Muscle of leg (tissue), 16 donors: ENCODE data around the gene PLEKHB2. TPM values are rescaled to one million over a fixed set of nuclear protein-coding genes. Genes with fewer than 3 reads are reported as not detected.

Experiments used
- DNase-seq: peaks from one replicate; pipeline ENCODE4 v3.0.0; 2013
- H3K27ac ChIP-seq: one replicate; pipeline ENCODE4 v1.5.1; 2013; ENCODE audit warnings: mild to moderate bottlenecking, low read length, control low read depth
- H3K27me3 ChIP-seq: one replicate; pipeline ENCODE4 v1.6.1; 2013; ENCODE audit warnings: low read length; ENCODE audit not compliant: control insufficient read depth, insufficient read depth
- H3K36me3 ChIP-seq: one replicate; pipeline ENCODE4 v1.6.1; 2013; ENCODE audit warnings: low read length; ENCODE audit not compliant: control insufficient read depth, insufficient read depth
- H3K4me1 ChIP-seq: one replicate; pipeline ENCODE4 v1.6.1; 2013; ENCODE audit warnings: low read length; ENCODE audit not compliant: control insufficient read depth, insufficient read depth
- H3K4me3 ChIP-seq: one replicate; pipeline ENCODE4 v1.5.1; 2013; ENCODE audit warnings: low read length, control low read depth
- H3K9me3 ChIP-seq: replicated peaks from 2 replicates; pipeline ENCODE4 v1.6.1; 2013; ENCODE audit warnings: low read depth, low read length; ENCODE audit not compliant: control insufficient read depth
- WGBS: methylation state at CpG from one replicate; pipeline ENCODE4 v1.1.5; 2013; ENCODE audit warnings: missing lambda C conversion rate; ENCODE audit not compliant: insufficient coverage; 5-methylcytosine and 5-hydroxymethylcytosine counted together
- long read RNA-seq, 11 donors: transcript quantifications; one replicate each; lab custom pipeline, GENCODE V29; 2026
- polyA plus RNA-seq, 8 donors: library from polyadenylated mRNA; unstranded; fragments of 120-200 nt; gene quantifications; one replicate each; pipeline versions ENCODE4 v1.2.1 to v1.2.3, GENCODE V29; 2013; ENCODE audit warnings: inconsistent platforms in 1 of 8, low replicate concordance in 1 of 8; ENCODE audit not compliant: insufficient read length in 8 of 8, insufficient read depth in 1 of 8
- total RNA-seq: library from RNA; stranded (reverse); fragments of 120-200 nt; gene quantifications from one replicate; pipeline ENCODE4 v1.2.4, GENCODE V29; 2013

The PLEKHB2 gene, protein sequence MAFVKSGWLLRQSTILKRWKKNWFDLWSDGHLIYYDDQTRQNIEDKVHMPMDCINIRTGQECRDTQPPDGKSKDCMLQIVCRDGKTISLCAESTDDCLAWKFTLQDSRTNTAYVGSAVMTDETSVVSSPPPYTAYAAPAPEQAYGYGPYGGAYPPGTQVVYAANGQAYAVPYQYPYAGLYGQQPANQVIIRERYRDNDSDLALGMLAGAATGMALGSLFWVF
- 22.3 TPM for total RNA-seq
- 10 to 100 TPM; 21.9 to 27.8 (median 23.7) TPM for polyA plus RNA-seq
- long read RNA-seq, donor 1, full-length matches to known transcripts: 2 of 2 reads
- long read RNA-seq, donor 1, partial matches to known transcripts: 0 of 2 reads
- long read RNA-seq, donor 1, other reads (novel, unspliced or antisense): 0 of 2 reads
- long read RNA-seq, donor 2: 0 reads
- long read RNA-seq, donor 3, full-length matches to known transcripts: 5 of 10 reads
- long read RNA-seq, donor 3, partial matches to known transcripts: 0 of 10 reads
- long read RNA-seq, donor 3, other reads (novel, unspliced or antisense): 5 of 10 reads
- long read RNA-seq, donor 4, partial matches to known transcripts: 0 of 1 reads
- long read RNA-seq, donor 4, other reads (novel, unspliced or antisense): 0 of 1 reads
- long read RNA-seq, donor 5, full-length matches to known transcripts: 6 of 20 reads
- long read RNA-seq, donor 5, partial matches to known transcripts: 0 of 20 reads
- long read RNA-seq, donor 5, other reads (novel, unspliced or antisense): 14 of 20 reads
- long read RNA-seq, donor 6, full-length matches to known transcripts: 4 of 21 reads
- long read RNA-seq, donor 6, partial matches to known transcripts: 8 of 21 reads
- long read RNA-seq, donor 6, other reads (novel, unspliced or antisense): 9 of 21 reads
- long read RNA-seq, donor 7, full-length matches to known transcripts: 3 of 9 reads
- long read RNA-seq, donor 7, partial matches to known transcripts: 0 of 9 reads
- long read RNA-seq, donor 7, other reads (novel, unspliced or antisense): 6 of 9 reads
- long read RNA-seq, donor 8, partial matches to known transcripts: 0 of 5 reads
- long read RNA-seq, donor 8, other reads (novel, unspliced or antisense): 5 of 5 reads
- long read RNA-seq, donor 9, full-length matches to known transcripts: 2 of 7 reads
- long read RNA-seq, donor 9, partial matches to known transcripts: 0 of 7 reads
- long read RNA-seq, donor 9, other reads (novel, unspliced or antisense): 5 of 7 reads
- long read RNA-seq, donor 10, full-length matches to known transcripts: 5 of 12 reads
- long read RNA-seq, donor 10, partial matches to known transcripts: 0 of 12 reads
- long read RNA-seq, donor 10, other reads (novel, unspliced or antisense): 7 of 12 reads
- long read RNA-seq, donor 11, full-length matches to known transcripts: 1 of 1 reads
- long read RNA-seq, donor 11, partial matches to known transcripts: 0 of 1 reads
- long read RNA-seq, donor 11, other reads (novel, unspliced or antisense): 0 of 1 reads

DNA sequence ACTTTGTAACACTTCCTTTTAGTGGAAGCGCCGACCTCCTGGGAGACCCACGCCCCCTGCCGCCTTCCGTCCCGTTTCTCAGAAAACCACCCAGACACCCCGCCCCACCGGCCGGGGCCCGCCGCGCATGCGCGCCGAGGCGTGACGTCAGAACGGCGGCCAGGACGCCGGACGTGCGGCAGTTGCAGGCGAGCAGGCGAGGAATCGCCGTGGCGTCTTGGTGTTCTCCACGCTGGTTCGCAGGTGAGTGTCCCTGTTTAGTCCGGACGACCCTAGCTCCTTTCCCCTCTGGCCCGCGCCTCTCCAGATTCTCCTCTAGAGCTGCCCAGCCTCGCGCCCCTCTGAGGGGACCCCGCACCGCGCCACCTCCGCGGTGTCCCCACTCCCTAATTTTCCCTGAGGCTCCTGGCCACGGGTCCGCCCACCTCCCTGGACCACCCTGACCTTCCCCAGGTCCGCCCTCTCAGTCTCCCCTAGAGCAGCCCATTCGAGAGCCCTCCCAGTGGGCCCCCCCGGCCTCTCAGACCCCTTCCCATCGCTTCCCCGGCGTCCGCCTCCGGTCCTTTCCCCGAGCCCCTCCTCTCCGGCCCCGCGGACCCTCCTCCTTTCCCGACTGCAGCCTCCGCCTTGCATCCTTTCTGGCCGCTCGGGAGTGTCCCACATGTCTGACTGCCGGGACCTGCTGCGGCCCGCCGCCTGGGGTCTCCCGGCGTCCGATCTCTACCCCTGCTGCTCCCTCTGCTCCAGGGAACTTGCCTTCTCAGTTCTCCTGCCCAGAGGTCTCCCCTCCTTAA is at the start of gene PLEKHB2:
TSS of gene PLEKHB2 (plus strand) at position 181 of the 794 bp plus-strand sequence. CDS start 15,606 bp downstream, outside the sequence.
- Histone ChIP-seq H3K9me3 (no peaks in the 10 kb centered on the region), H3K4me1 (peaks cover 10% of the 10 kb centered on the region), H3K27me3 (no peaks in the 10 kb centered on the region), H3K36me3 (no peaks in the 10 kb centered on the region), H3K4me3 (peak within 1 kb of the TSS; percentile 99), H3K27ac (peak within 1 kb of the TSS; percentile 99)
- peak; percentile 97 for DNase-seq
- WGBS: 0% methylated on average over 66 of the region's 66 CpGs

GRCh38 chr2:131056204-131056931 is 48.8 kb upstream of the PLEKHB2 start:
- 64% methylated on average over 3 of the region's 5 CpGs for WGBS
- DNase-seq: peak; percentile 55
- Histone ChIP-seq H3K4me3 (no peak overlapping the region), H3K9me3 (no peaks in the 10 kb centered on the region), H3K36me3 (peaks cover 56% of the 10 kb centered on the region), H3K27me3 (no peaks in the 10 kb centered on the region), H3K27ac (no peak overlapping the region), H3K4me1 (peaks cover 20% of the 10 kb centered on the region)

DNA sequence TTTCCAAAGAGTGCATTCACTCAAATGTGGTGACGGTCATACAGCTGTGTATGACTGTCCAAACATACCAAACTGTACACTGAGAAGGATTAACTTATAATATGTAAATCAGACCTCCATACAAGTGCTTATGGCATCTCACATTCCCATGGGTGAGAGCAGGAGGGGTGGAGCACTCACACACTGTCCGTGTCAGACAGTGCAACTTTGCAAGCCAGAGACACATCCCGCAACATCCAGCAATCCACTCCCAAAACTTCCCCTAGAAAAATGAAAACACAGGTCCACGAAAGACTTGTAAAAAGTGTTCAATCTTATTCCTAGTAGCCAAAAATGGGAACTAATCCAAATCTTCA is 48.2 kb upstream of the PLEKHB2 start:
- no peak for DNase-seq
- Histone ChIP-seq H3K27me3 (no peaks in the 10 kb centered on the region), H3K4me1 (peaks cover 20% of the 10 kb centered on the region), H3K4me3 (no peak overlapping the region), H3K9me3 (no peaks in the 10 kb centered on the region), H3K27ac (no peak overlapping the region), H3K36me3 (peaks cover 51% of the 10 kb centered on the region)
- no CpG with 5 or more reads among the region's 4 CpGs for WGBS

DNA sequence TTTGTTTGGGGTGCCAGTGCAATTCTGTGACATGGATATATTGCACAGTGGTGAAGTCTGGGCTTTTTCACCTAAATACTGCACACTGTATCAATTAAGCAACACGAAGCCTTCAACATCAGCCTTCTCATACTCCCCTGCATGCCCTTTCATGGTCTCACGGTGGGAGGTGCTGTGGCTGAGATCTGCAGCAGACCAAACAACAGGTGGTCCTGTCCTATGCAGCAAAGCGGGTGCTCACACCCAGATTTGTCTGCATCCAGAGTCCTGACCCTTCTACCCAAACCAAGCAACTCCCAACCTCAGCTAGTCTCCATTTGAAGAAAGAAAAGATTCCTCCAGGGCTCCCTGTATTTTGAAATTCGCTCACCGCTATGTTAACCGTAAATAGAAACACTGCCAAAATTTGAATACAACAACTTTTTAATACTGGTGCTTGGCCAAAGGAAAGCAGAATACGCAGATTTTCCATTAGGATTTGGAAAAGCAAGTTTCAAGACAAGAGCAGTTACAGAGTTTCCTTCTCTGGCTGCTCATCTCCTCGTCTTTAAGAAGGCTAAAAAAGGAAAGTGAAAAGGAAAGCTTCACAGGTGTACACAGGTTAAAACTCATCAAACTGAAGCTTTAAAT is 46.8 kb upstream of the PLEKHB2 start:
- Histone ChIP-seq H3K27ac (peak overlapping the region; percentile 60), H3K27me3 (no peaks in the 10 kb centered on the region), H3K4me3 (no peak overlapping the region), H3K4me1 (peaks cover 20% of the 10 kb centered on the region), H3K9me3 (no peaks in the 10 kb centered on the region), H3K36me3 (peaks cover 49% of the 10 kb centered on the region)
- WGBS: 80% methylated on average over 3 of the region's 8 CpGs
- peak; percentile 90 for DNase-seq

DNA sequence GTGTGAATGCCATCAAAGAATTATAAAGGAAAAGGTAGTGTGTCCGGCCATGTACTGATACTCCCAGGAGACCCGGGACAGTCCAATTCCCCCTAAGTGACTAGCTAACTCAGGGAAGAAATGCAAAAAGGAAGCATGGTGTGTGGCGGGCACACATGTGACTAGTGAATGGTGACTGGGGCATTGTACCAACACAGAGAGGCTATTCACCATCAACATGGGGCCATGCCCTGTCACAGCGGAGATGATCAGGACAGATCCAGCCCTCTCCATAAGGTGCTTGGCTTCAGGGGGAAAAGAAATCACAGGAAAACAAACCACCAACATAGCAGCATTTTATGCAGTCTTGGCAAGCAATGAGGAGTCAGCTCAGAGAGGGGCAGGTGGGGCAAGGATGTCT is 46.2 kb upstream of the PLEKHB2 start:
- Histone ChIP-seq H3K4me1 (peaks cover 20% of the 10 kb centered on the region), H3K36me3 (peaks cover 45% of the 10 kb centered on the region), H3K27ac (peak overlapping the region; percentile 60), H3K9me3 (no peaks in the 10 kb centered on the region), H3K27me3 (no peaks in the 10 kb centered on the region), H3K4me3 (no peak overlapping the region)
- DNase-seq: no peak
- 65% methylated on average over 2 of the region's 4 CpGs for WGBS

GRCh38 chr2:131063501-131064283 is 41.4 kb upstream of the PLEKHB2 start:
- WGBS: 100% methylated on average over 2 of the region's 11 CpGs
- no peak for DNase-seq
- H3K36me3 ChIP-seq: peaks cover 47% of the 10 kb centered on the region
- H3K4me1 ChIP-seq: peaks cover 6% of the 10 kb centered on the region
- no peaks in the 10 kb centered on the region for H3K9me3 ChIP-seq
- H3K4me3 ChIP-seq: no peak overlapping the region
- no peak overlapping the region for H3K27ac ChIP-seq
- H3K27me3 ChIP-seq: no peaks in the 10 kb centered on the region

DNA sequence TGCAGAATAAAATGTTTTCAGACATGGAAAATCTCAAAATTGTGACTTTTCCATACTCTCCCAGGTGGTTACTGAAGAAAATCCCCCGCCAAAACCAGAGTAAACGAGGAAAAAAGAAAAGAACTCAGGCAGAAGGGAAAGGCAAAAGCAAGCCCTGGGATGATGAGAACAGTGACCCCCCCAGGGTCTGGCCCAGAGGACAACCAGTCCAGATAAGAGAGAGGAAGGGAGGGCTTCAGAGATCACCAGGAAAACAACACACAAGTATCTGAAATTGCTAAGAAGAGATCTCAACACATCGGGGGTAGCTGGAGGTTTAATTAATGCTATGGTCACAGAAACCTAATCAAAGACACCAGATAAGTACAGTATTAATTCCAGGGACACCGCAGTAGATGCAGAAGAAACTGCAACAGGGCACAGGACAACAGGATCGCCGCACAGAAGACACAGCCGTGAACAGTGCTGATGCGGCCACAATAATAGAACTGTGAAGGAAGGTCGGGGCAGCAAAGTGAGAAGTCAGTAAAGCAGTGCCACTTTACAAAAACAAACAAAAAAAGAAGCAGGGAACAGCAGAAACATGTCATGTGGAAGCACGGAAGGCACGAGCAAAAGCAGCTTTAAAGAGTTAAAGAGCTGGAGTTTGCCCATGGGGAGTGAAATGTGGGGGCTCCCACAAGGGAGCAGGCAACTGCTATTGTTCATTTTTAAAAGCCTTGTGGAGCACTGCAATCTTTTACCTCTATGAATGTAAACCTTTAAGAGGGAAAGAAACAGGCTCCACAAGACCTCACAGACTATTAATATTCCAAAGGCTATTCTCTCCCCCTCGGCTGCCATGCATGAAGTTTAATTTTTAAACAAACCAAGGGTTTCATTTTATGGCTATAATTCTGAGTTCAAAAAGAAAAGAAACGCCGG is 40.3 kb upstream of the PLEKHB2 start:
- Histone ChIP-seq H3K4me1 (no peaks in the 10 kb centered on the region), H3K9me3 (no peaks in the 10 kb centered on the region), H3K27ac (no peak overlapping the region), H3K27me3 (no peaks in the 10 kb centered on the region), H3K4me3 (no peak overlapping the region), H3K36me3 (peaks cover 44% of the 10 kb centered on the region)
- 82% methylated on average over 6 of the region's 14 CpGs for WGBS
- no peak for DNase-seq
